ENCODE measurements around the gene SULT4A1. TPM values are rescaled to one million over a fixed set of nuclear protein-coding genes. Genes with fewer than 3 reads are reported as not detected.

SULT4A1 gene
- total and polyA plus RNA-seq, 2 of the 8 experiments (the other 6 are each of a cell fraction or from before 2014, with no cell fraction given) = 9.1 to 11.8 TPM

GRCh38 chr22:43861529-43861928, 784 bp downstream of the SULT4A1 start:
- H3K14ac ChIP-seq (ENCODE audit: insufficient read length) = no peak overlapping the region
- peak overlapping the region; percentile 11; the same call in 1 of the 2 replicates for H3K18ac ChIP-seq (ENCODE audit: extremely low read depth, low read length)
- H4K8ac ChIP-seq (ENCODE audit: extremely low read depth, insufficient read depth, low read length) = peak overlapping the region; percentile 11; the same call in 1 of the 2 replicates
- H3K23me2 ChIP-seq (ENCODE audit: low read depth, low read length) = peaks cover 9% of the 10 kb centered on the region; the same call in 1 of the 2 replicates
- peak overlapping the region; percentile 47 to 76 (median 61) for H3K4me3 ChIP-seq (ENCODE audit: extremely low read depth in 1 of 4, insufficient read depth in 2 of 4, low read depth in 3 of 4, low read length in 4 of 4)
- H3K56ac ChIP-seq (replicated peaks; ENCODE audit: insufficient read length, low read depth, low read length) = no peak overlapping the region
- H4K20me1 ChIP-seq (replicated peaks in 1 of 2; ENCODE audit: control insufficient read depth in 1 of 2, insufficient read depth in 2 of 2, low read length in 2 of 2) = peaks cover 1 to 4% of the 10 kb centered on the region in 2 experiments
- CTCF ChIA-PET (ENCODE audit: partially characterized antibody) = interaction anchor here (0.9 to 2.0 kb wide), 3 partner anchors 17 to 39 kb away, joined by 3 to 9 read pairs (median 5); no protein-coding TSS in a partner anchor
- H3K23ac ChIP-seq (ENCODE audit: insufficient read length) = no peak overlapping the region
- peak overlapping the region; percentile 10; the same call in 1 of the 2 replicates for H2BK5ac ChIP-seq (ENCODE audit: low read depth, low read length)
- peak overlapping the region; percentile 50 for H4K91ac ChIP-seq (replicated peaks; ENCODE audit: insufficient read length, low read length)
- H2AFZ ChIP-seq (ENCODE audit: low read length) = no peak overlapping the region
- H3K79me2 ChIP-seq (ENCODE audit: control insufficient read depth in 1 of 2, insufficient read depth in 2 of 2, low read length in 2 of 2) = peaks cover 0 to 50% of the 10 kb centered on the region in 2 experiments; a peak in 2 of 4 replicates
- peak overlapping the region; percentile 71 to 95 for H3K4me2 ChIP-seq (ENCODE audit: insufficient read depth in 1 of 2, low read depth in 2 of 2, low read length in 2 of 2)
- peaks cover 13% of the 10 kb centered on the region for H3K79me1 ChIP-seq (ENCODE audit: low read depth, low read length)
- DNase-seq (ENCODE audit: low read depth in 1 of 2, low spot score in 2 of 2) = no peak
- H2AK5ac ChIP-seq (ENCODE audit: low read depth, low read length) = peak overlapping the region; percentile 90; the same call in 1 of the 2 replicates
- H3K4me1 ChIP-seq (replicated peaks in 1 of 4; ENCODE audit: control insufficient read depth in 3 of 4, insufficient read depth in 4 of 4, low read length in 3 of 4) = peaks cover 7 to 22% (median 11%) of the 10 kb centered on the region in 4 experiments
- peaks cover 0 to 8% of the 10 kb centered on the region in 2 experiments; a peak in 1 of 4 replicates for H3K9me3 ChIP-seq (ENCODE audit: insufficient read depth in 2 of 2, low read depth in 1 of 2, low read length in 1 of 2)
- peak overlapping the region; percentile 22 for H4K5ac ChIP-seq (ENCODE audit: insufficient read length, low read depth, low read length)
- H3K4ac ChIP-seq (replicated peaks; ENCODE audit: insufficient read length, low read depth, low read length) = peak overlapping the region; percentile 57
- POLR2A ChIA-PET (ENCODE audit: partially characterized antibody) = interaction anchor here (0.8 to 1.5 kb wide), 4 partner anchors 9 to 32 kb away, joined by 3 to 4 read pairs (median 3); no protein-coding TSS in a partner anchor
- no peak overlapping the region for H3K27ac ChIP-seq (ENCODE audit: low read depth, low read length)
- H2BK20ac ChIP-seq (ENCODE audit: low read length) = no peak overlapping the region
- no peak overlapping the region for H2BK120ac ChIP-seq (replicated peaks; ENCODE audit: low read depth, low read length)
- 57% methylated on average over 8 of the region's 9 CpGs; no CpG with 5 or more reads in 1 of the 2 experiments for WGBS, 2 experiments (ENCODE audit: extremely low coverage in 1 of 2, insufficient coverage in 1 of 2, insufficient read length in 1 of 2, insufficient replicate concordance in 2 of 2, low coverage in 1 of 2, low lambda C conversion rate in 2 of 2, missing lambda C conversion rate in 1 of 2)
- TF ChIP-seq SIRT6 (IDR thresholded peaks at IDR 0.05; ENCODE audit: low read length) (no peak), CHD1 (IDR thresholded peaks at IDR 0.05; ENCODE audit: low read depth, low read length) (no peak), KDM4A (IDR thresholded peaks at IDR 0.05; ENCODE audit: low read depth, low read length, severe bottlenecking) (no peak), BRCA1 (IDR thresholded peaks at IDR 0.05; ENCODE audit: low read depth, low read length) (no peak), EGR1 (IDR thresholded peaks at IDR 0.05; ENCODE audit: borderline replicate concordance, low read depth, low read length) (no peak), CBX5 (IDR thresholded peaks at IDR 0.05; ENCODE audit: low read depth, low read length) (no peak), HDAC6 (IDR thresholded peaks at IDR 0.05; ENCODE audit: low read depth, low read length) (no peak), KDM1A (IDR thresholded peaks at IDR 0.05; ENCODE audit: borderline replicate concordance, low read length) (peak; percentile 93), KDM5A (IDR thresholded peaks at IDR 0.05; ENCODE audit: low read length) (no peak), RXRA (IDR thresholded peaks at IDR 0.05; ENCODE audit: insufficient read depth, low read depth, low read length) (no peak), PHF8 (conservative IDR thresholded peaks at IDR 0.05; ENCODE audit: low read depth, low read length) (no peak), HDAC2 (IDR thresholded peaks at IDR 0.05; ENCODE audit: borderline replicate concordance in 1 of 2, low read depth in 2 of 2, low read length in 2 of 2) (peak in 1 of 2 experiments; percentile 69; a peak in 2 of 4 replicates), ASH2L (IDR thresholded peaks at IDR 0.05; ENCODE audit: low read length) (peak; percentile 51)
- peak overlapping the region; percentile 1; the same call in 1 of the 2 replicates for H2BK15ac ChIP-seq (ENCODE audit: low read length)
- H3K36me3 ChIP-seq (ENCODE audit: control insufficient read depth in 2 of 4, insufficient read depth in 4 of 4, low read length in 3 of 4) = no peaks in the 10 kb centered on the region; a peak in 1 of 8 replicates
- H2BK12ac ChIP-seq (ENCODE audit: low read depth, low read length) = peak overlapping the region; percentile 75; the same call in 1 of the 2 replicates
- no peaks in the 10 kb centered on the region; a peak in 2 of 7 replicates for H3K27me3 ChIP-seq (replicated peaks in 1 of 4; ENCODE audit: control insufficient read depth in 3 of 4, extremely low read depth in 1 of 4, insufficient read depth in 3 of 4, low read length in 3 of 4)
- peak overlapping the region in 3 of 4 experiments; percentile 34 to 66 (median 34); a peak in 4 of 7 replicates for H3K9ac ChIP-seq (replicated peaks in 1 of 4; ENCODE audit: extremely low read depth in 1 of 4, low read depth in 3 of 4, low read length in 3 of 4)
- no peak for FAIRE-seq
